ENCODE measurements around the gene MCEMP1. TPM values are rescaled to one million over a fixed set of nuclear protein-coding genes. Genes with fewer than 3 reads are reported as not detected.

The MCEMP1 gene
- total RNA-seq, 2 experiments from 2014 or later: not detected

DNA sequence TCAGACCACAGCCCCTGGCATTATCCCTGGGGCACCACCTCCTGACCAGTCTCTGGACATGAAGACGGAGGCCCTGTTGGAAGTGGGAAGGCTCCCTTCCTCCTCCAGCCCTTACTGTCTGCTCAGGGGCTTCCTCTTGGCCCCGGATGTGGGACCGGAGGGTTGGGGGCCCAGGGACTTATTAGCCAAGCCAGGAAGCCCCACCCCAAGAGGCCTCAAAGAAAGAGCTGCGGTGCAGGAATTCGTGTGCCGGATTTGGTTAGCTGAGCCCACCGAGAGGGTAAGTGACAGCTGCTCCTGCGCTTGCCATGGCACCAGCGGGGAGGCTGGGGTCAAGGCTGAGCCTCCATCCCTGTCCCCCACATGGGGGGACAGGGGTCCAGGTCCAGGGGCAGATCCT is 8.0 kb upstream of the MCEMP1 start, which contains the start of gene RETN:
RETN (plus strand) TSS at position 208 of the 400 bp plus-strand sequence. CDS start 278 bp downstream, outside the sequence.
- no peaks in the 10 kb centered on the region for H3K9me3 Mint-ChIP-seq
- peaks cover 16% of the 10 kb centered on the region for H3K4me1 Mint-ChIP-seq
- CTCF ChIA-PET: interaction anchor here (1.9 to 3.2 kb wide), 2 partner anchors 12 to 314 kb away, joined by 4 to 20 read pairs; partner anchors contain the start of gene TRAPPC5
- no peaks in the 10 kb centered on the region for H3K36me3 Mint-ChIP-seq (ENCODE audit: low read depth)
- H3K4me3 Mint-ChIP-seq: no peak within 1 kb of the TSS
- POLR2A ChIA-PET: interaction anchor here (0.7 kb wide), 1 partner anchor 180 kb away, joined by 3 read pairs; no protein-coding TSS in a partner anchor
- no peak for DNase-seq
- H3K27me3 Mint-ChIP-seq: peaks cover 26% of the 10 kb centered on the region
- H3K27ac Mint-ChIP-seq: no peak within 1 kb of the TSS

DNA sequence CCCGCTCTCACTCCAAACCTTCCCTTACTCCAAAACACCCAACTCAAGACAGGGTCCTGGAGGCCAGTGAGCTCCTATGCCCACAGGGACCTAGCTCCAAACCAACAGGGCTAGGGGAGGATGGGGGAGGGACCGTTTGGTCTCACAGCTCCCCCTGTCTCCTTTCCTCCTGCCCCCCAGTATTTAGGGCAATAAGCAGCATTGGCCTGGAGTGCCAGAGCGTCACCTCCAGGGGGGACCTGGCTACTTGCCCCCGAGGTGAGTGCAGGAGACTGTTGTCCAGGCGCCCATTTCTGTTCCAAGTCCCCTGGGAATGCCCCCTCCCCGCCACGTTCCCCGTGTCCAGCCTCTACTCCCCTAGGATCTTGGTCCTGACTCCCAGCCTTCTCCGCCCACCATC is 7.2 kb upstream of the MCEMP1 start:
- POLR2A ChIA-PET: no interaction called here
- no peak for DNase-seq
- CTCF ChIA-PET: interaction anchor here (1.9 to 3.2 kb wide), 2 partner anchors 11 to 315 kb away, joined by 4 to 20 read pairs; partner anchors contain the start of gene TRAPPC5
- no peak overlapping the region for H3K27ac Mint-ChIP-seq
- peaks cover 22% of the 10 kb centered on the region for H3K4me1 Mint-ChIP-seq
- peaks cover 26% of the 10 kb centered on the region for H3K27me3 Mint-ChIP-seq
- H3K9me3 Mint-ChIP-seq: no peaks in the 10 kb centered on the region
- no peak overlapping the region for H3K4me3 Mint-ChIP-seq
- no peaks in the 10 kb centered on the region for H3K36me3 Mint-ChIP-seq (ENCODE audit: low read depth)

DNA sequence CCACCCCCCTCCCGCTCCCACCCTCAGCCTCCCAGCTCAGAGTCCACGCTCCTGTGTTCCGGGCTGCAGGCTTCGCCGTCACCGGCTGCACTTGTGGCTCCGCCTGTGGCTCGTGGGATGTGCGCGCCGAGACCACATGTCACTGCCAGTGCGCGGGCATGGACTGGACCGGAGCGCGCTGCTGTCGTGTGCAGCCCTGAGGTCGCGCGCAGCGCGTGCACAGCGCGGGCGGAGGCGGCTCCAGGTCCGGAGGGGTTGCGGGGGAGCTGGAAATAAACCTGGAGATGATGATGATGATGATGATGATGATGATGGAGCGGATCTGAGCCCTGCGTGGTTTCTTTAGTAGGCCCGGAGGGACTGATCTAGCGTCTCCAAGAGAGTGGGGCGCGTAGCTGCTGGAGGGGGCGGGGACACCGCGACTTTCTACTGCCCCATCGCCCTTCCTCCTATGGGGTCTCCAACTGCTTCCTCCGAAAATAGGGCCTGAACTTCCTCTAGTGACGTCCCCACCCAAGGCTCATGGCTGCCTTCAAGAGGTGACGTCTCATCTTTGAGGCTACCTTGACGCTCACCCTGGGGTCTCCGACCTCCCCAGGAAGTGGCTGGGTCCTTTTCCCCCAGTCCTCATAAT is 6.6 kb upstream of the MCEMP1 start:
- Mint-ChIP-seq H3K36me3 (ENCODE audit: low read depth) (no peaks in the 10 kb centered on the region), H3K4me1 (peaks cover 23% of the 10 kb centered on the region), H3K9me3 (no peaks in the 10 kb centered on the region), H3K27ac (no peak overlapping the region), H3K27me3 (peaks cover 26% of the 10 kb centered on the region), H3K4me3 (peak overlapping the region; percentile 38)
- POLR2A ChIA-PET: no interaction called here
- CTCF ChIA-PET: interaction anchor here (0.6 to 3.2 kb wide), 5 partner anchors 10 to 316 kb away, joined by 3 to 20 read pairs (median 4); partner anchors contain the start of genes PCP2 and TRAPPC5
- DNase-seq: peak; percentile 33

DNA sequence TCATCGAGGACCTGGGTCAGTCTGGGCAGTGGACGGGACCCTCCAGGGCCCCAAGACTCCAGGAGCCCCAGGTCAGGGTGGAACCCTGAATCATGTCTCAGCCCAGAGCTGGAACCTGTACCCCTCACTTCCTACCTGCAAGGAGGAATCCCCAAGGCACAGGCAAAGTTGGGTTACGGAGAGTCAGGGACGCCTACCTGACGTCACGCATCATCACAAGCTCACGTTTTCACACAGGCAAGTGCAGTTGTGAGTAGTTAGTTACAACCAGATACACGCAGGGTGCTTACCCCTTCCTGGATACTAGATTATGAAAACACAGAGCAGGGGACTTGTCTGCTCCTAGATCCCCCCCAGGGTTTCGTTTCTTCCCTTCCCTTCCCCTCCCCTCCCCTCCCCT is 6.1 kb upstream of the MCEMP1 start:
- no peak overlapping the region for H3K4me3 Mint-ChIP-seq
- no peaks in the 10 kb centered on the region for H3K36me3 Mint-ChIP-seq (ENCODE audit: low read depth)
- no peak overlapping the region for H3K27ac Mint-ChIP-seq
- peaks cover 24% of the 10 kb centered on the region for H3K4me1 Mint-ChIP-seq
- H3K9me3 Mint-ChIP-seq: no peaks in the 10 kb centered on the region
- DNase-seq: no peak
- peaks cover 25% of the 10 kb centered on the region for H3K27me3 Mint-ChIP-seq
- ChIA-PET POLR2A (no interaction called here), CTCF (interaction anchor here (0.6 to 1.1 kb wide), 4 partner anchors 10 to 37 kb away, joined by 3 to 5 read pairs (median 4); partner anchors contain the start of genes PCP2 and TRAPPC5)

DNA sequence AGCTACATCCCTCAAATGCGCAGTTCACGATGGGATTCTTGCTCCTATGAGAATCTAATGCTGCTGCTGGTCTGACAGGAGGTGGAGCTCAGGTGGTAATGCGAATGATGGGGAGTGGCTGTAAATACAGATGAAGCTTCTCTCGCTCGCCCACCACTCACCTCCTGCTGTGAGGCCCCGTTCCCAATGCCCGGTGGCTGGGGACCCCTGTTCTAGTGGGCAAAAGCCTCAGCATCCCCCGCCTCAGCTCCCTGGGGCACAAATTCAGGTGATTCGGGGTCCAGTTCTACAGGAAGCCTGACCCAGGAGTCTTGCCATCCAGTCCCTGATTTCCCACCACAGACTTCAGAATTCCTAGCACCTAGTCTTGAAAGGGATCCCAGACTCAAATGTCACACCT is 4.4 kb upstream of the MCEMP1 start:
- H3K27me3 Mint-ChIP-seq: peaks cover 33% of the 10 kb centered on the region
- no peak for DNase-seq
- H3K36me3 Mint-ChIP-seq (ENCODE audit: low read depth): no peaks in the 10 kb centered on the region
- ChIA-PET POLR2A (no interaction called here), CTCF (no interaction called here)
- H3K4me3 Mint-ChIP-seq: no peak overlapping the region
- H3K27ac Mint-ChIP-seq: no peak overlapping the region
- no peaks in the 10 kb centered on the region for H3K9me3 Mint-ChIP-seq
- H3K4me1 Mint-ChIP-seq: peaks cover 39% of the 10 kb centered on the region

DNA sequence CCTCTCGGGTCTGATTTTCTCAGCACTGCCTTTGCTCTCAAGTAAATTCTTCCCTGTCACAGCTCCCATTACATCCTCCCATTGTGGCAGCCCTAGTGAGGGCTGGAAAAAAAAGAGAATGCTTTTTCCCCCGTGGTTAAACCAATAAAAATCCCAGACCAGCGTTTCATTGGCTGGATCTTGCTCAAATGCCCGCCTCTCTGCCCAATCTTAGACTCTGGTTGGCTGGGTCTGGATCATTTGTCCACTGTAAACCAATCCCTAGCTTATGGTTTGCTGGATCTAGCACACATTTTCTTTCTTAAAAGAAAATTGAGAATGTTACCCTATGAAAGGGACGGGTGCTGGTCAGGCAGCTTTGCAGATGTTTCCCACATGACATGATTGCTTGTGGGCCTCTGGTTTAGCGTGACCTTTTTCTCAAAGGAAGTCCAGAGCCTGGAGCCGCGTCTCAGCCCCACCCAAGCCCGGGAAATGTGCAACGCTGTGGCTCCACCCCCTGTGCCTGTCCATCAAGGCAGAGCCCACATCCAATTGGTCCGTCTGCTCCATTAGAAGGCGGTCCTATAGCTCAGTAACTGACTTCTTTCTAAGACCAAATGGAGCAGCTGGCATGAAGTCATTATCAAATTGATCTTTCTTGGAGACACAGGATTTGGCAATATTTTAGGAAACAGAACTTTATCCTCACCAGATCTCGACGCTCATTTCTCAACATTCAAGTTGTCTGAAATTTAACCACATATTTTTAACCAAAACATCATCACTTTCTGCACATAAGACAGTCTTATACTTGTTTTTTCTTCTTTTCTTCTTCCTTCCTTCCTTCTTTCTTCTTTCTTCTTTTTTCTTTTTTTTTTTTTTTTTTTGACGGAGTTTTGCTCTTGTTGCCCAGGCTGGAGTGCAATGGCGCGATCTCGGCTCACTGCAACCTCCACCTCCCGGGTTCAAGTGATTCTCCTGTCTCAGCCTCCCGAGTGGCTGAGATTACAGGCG is 2.6 kb upstream of the MCEMP1 start:
- CTCF ChIA-PET: interaction anchor here (0.6 kb wide), 2 partner anchors 106 to 1028 kb away, joined by 3 read pairs; no protein-coding TSS in a partner anchor
- Mint-ChIP-seq H3K9me3 (no peaks in the 10 kb centered on the region), H3K27me3 (peaks cover 35% of the 10 kb centered on the region), H3K27ac (no peak overlapping the region), H3K4me3 (no peak overlapping the region), H3K36me3 (ENCODE audit: low read depth) (no peaks in the 10 kb centered on the region), H3K4me1 (peaks cover 51% of the 10 kb centered on the region)
- DNase-seq: peak; percentile 27
- POLR2A ChIA-PET: no interaction called here

DNA sequence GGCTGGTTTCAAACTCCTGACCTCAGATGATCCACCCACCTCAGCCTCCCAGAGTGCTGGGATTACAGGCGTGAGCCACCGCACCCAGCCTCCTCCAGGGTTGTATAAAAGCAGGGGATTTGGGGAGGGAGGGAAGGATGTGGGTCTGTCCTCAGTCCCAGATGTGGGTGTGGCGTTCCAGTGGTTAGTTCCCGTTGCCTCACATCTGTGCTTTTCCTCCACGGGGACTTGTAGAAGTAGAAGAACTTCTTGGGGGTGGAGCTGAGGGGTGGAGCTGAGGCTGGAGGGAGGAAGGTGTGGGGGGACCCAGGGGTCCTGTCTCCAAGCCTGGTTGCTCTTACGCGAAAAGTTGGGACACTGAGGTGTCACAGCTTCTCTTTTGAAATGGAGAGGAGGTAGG is 514 bp upstream of the MCEMP1 start:
- no peak overlapping the region for H3K27ac Mint-ChIP-seq
- H3K27me3 Mint-ChIP-seq: peaks cover 23% of the 10 kb centered on the region
- H3K36me3 Mint-ChIP-seq (ENCODE audit: low read depth): no peaks in the 10 kb centered on the region
- DNase-seq: no peak
- no peak overlapping the region for H3K4me3 Mint-ChIP-seq
- ChIA-PET CTCF (no interaction called here), POLR2A (no interaction called here)
- no peaks in the 10 kb centered on the region for H3K9me3 Mint-ChIP-seq
- H3K4me1 Mint-ChIP-seq: peaks cover 51% of the 10 kb centered on the region

DNA sequence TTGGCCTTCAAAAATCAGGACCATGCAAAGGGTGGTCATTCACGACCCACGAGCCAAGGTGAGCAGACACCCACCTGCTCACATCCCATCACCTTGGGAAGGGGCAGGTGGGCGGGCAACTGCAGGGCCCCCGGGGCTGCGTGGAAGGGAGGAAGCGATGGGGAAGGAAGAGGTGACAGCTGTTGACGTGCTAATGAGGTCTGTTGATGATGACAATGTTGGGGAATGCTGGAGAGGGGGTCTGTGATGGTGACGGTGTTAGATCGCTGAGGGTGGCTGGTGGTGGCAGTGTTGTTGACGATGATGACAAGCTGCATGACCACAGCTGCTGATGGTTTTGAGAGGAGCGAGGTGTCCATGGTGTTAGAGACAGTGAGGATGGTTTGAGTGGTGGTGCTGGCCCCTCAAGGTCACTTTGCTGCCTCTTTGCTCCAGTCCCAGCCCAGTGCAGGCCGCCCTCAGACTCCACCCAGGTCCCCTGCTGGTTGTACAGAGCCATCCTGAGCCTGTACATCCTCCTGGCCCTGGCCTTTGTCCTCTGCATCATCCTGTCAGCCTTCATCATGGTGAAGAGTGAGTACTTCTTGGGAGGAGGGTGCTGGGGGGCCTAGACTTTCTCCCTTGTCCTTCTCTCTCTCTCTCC is 900 bp downstream of the MCEMP1 start:
- Mint-ChIP-seq H3K9me3 (no peaks in the 10 kb centered on the region), H3K27ac (no peak overlapping the region), H3K27me3 (peaks cover 19% of the 10 kb centered on the region), H3K4me1 (peaks cover 58% of the 10 kb centered on the region), H3K4me3 (no peak overlapping the region), H3K36me3 (ENCODE audit: low read depth) (peaks cover 7% of the 10 kb centered on the region)
- CTCF ChIA-PET: interaction anchor here (0.9 kb wide), 2 partner anchors 109 to 192 kb away, joined by 3 read pairs; no protein-coding TSS in a partner anchor
- DNase-seq: no peak
- POLR2A ChIA-PET: no interaction called here

DNA sequence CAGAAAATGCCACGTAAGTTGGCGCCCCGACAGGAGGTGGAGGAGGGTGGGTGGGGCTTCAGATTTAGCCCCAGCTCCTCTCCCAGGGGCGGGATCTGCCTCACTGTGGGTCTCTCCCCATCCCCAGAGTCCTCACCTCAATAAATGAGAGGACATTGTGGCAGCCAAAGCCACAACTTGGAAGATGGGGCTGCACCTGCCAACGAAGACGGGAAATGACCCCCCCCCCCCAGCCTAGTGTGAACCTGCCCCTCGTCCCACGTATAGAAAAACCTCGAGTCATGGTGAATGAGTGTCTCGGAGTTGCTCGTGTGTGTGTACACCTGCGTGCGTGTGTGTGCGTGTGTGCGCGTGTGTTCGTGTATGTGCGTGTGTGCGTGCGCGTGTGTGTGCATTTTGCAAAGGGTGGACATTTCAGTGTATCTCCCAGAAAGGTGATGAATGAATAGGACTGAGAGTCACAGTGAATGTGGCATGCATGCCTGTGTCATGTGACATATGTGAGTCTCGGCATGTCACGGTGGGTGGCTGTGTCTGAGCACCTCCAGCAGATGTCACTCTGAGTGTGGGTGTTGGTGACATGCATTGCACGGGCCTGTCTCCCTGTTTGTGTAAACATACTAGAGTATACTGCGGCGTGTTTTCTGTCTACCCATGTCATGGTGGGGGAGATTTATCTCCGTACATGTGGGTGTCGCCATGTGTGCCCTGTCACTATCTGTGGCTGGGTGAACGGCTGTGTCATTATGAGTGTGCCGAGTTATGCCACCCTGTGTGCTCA is 2.3 kb downstream of the MCEMP1 start:
- H3K27me3 Mint-ChIP-seq: peaks cover 19% of the 10 kb centered on the region
- ChIA-PET CTCF (interaction anchor here (0.9 kb wide), 1 partner anchor 110 kb away, joined by 3 read pairs; no protein-coding TSS in a partner anchor), POLR2A (no interaction called here)
- peaks cover 13% of the 10 kb centered on the region for H3K36me3 Mint-ChIP-seq (ENCODE audit: low read depth)
- no peaks in the 10 kb centered on the region for H3K9me3 Mint-ChIP-seq
- peaks cover 58% of the 10 kb centered on the region for H3K4me1 Mint-ChIP-seq
- peak; percentile 79 for DNase-seq
- H3K27ac Mint-ChIP-seq: peak overlapping the region; percentile 28
- no peak overlapping the region for H3K4me3 Mint-ChIP-seq

DNA sequence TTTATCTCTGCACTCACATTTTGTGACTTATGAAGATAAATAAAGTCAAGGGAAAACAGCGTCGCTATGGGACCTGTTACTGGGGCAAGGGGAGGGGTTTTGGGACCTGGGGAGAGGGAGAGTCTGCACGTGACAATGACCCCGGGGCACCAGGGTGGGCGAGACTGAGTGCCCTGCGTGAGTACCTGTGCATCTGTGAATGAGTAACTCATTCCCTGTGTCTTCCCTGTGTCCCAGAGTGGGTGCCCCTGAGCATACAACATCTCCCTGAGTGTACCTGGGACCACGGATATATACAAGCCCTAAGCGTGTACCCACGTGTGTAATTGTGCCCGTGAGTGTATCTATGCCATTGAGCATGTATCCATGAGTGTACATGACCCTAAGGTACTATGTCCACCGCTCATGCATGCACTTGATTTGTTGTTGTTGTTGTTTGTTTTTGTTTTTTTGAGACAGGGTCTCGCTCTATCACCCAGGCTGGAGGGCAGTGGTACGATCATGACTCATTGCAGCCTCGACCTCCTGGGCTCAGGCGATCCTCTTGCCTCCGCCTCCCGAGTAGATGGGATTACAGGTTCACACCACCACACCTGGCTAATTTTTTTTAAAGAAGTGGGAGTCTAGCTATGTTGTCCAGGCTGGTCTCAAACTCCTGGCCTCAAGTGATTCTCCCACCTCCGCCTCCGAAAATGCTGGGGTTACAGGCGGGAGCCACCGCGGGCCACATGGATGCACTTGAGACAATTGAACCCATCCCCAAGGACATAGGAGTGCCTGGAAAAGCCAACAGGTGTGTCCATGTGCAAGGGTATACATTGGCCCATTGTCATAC is 3.1 kb downstream of the MCEMP1 start:
- H3K4me3 Mint-ChIP-seq: peak overlapping the region; percentile 89
- POLR2A ChIA-PET: no interaction called here
- CTCF ChIA-PET: interaction anchor here (0.6 to 1.9 kb wide), 25 partner anchors 9 to 322 kb away, joined by 3 to 20 read pairs (median 6); partner anchors contain the start of genes FCER2, RETN and SNAPC2
- peaks cover 13% of the 10 kb centered on the region for H3K36me3 Mint-ChIP-seq (ENCODE audit: low read depth)
- peaks cover 53% of the 10 kb centered on the region for H3K4me1 Mint-ChIP-seq
- no peak for DNase-seq
- H3K9me3 Mint-ChIP-seq: no peaks in the 10 kb centered on the region
- peaks cover 19% of the 10 kb centered on the region for H3K27me3 Mint-ChIP-seq
- peak overlapping the region; percentile 70 for H3K27ac Mint-ChIP-seq

All from activated CD4-positive, alpha-beta T cell treated with anti-CD3 and anti-CD28 coated beads, Interleukin-2, amount 10 ng/mL, durations not matched to agents 7 days and 5 days (primary cell).